ENCODE results near the gene CSMD2.

DNA sequence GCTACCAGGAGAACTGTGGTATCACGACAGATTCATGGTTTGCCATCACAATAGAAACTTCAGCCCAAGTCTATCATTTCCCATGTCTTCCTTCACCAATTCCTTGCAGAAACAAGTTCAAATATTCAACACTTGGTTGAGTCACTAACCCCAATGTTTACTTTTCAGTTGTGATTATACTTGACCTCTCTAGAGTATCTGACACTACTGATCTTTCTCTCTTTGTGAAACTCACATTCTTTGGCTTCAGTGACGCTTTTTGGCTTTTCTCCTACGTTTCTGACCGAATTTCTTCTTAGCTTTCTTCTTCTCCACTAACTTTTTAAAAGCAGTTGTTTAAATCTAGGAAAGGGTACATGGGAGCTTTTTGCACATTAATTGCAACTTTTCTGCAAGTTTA is 350.0 kb downstream of the CSMD2 start:
- no peak for TF ChIP-seq POLR2A (IDR thresholded peaks at IDR 0.05; ENCODE audit: low read depth, low read length)
- TF ChIP-seq POLR2AphosphoS5 (IDR thresholded peaks at IDR 0.05; ENCODE audit: low read depth, low read length) = no peak
- TF ChIP-seq TAF1 (IDR thresholded peaks at IDR 0.05; ENCODE audit: borderline replicate concordance, low read depth, low read length) = no peak

Measured in GM12892 (cell line).